GM12873 (cell line): Measurements from ENCODE around the gene STAT1.

ENCODE experiments used
- CTCF ChIP-seq: IDR thresholded peaks from 2 replicates; pipeline ENCODE4 v1.5.1; 2012; ENCODE audit warnings: low read depth, mild to moderate bottlenecking, moderate library complexity, low read length, control low read depth; ENCODE audit not compliant: insufficient read depth; ENCODE audit errors: missing control alignments

STAT1 gene

GRCh38 chr2:190972846-190973245, 41.1 kb downstream of the STAT1 start:
- TF ChIP-seq CTCF: no peak

- TF ChIP-seq CTCF: no peak
These were observed 41.8 kb downstream of the STAT1 start for GRCh38 chr2:190972213-190972612.

- TF ChIP-seq CTCF: no peak
These were observed 43.0 kb downstream of the STAT1 start for GRCh38 chr2:190970873-190971506.

GRCh38 chr2:190970160-190970559, 43.8 kb downstream of the STAT1 start:
- TF ChIP-seq CTCF: no peak

GRCh38 chr2:190968522-190968921, 45.4 kb downstream of the STAT1 start:
- TF ChIP-seq CTCF: no peak

GRCh38 chr2:190965580-190966222, 48.3 kb downstream of the STAT1 start:
- TF ChIP-seq CTCF: no peak

- TF ChIP-seq CTCF: no peak
These were observed 49.7 kb downstream of the STAT1 start for GRCh38 chr2:190964170-190964795.
